ENCODE results near the gene RFTN1.

The RFTN1 gene

DNA sequence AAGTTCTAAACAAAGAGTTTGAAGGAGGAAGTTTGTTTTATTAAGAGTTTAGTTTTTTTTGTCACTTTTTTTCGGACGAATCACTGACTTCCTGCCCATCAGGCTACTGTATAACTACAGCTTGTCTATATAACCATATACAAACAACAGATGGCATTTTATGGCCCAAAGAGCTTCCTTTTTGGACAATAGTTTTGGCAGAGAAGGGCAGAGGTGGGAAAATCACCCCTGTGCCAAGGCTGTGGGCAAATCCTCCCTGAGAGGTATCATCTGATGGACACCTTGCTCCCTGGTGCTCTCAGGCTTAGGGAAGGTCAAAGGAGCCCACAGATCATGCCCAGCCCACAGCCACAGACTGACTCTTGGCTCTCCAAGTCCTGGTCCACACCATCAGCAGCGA lies 135.1 kb downstream of the RFTN1 start:
- H3K9ac ChIP-seq (ENCODE audit: low read depth, low read length, poor library complexity, severe bottlenecking), result no peak overlapping the region
- H3F3A ChIP-seq (ENCODE audit: low read depth), result no peaks in the 10 kb centered on the region
- no peaks in the 10 kb centered on the region for H4K20me1 ChIP-seq (ENCODE audit: insufficient read depth, low read length, poor library complexity, severe bottlenecking)
- no peaks in the 10 kb centered on the region for H3K9me2 ChIP-seq (replicated peaks; ENCODE audit: low read depth, low read length)
- peaks cover 82% of the 10 kb centered on the region for H3K36me3 ChIP-seq (ENCODE audit: insufficient read depth, low read length)
- no peak overlapping the region for H2AFZ ChIP-seq (ENCODE audit: low read length)
- TF ChIP-seq CTCF (conservative IDR thresholded peaks at IDR 0.05; ENCODE audit: low read length) (no peak), EZH2phosphoT487 (IDR thresholded peaks at IDR 0.05; ENCODE audit: borderline replicate concordance) (no peak)
- peaks cover 24% of the 10 kb centered on the region; the same call in 1 of the 2 replicates for H3K79me2 ChIP-seq (ENCODE audit: insufficient read depth, low read length)
- H3K4me1 ChIP-seq (ENCODE audit: insufficient read depth, low read length, poor library complexity, severe bottlenecking), result peaks cover 18% of the 10 kb centered on the region
- H3K9me3 ChIP-seq (ENCODE audit: insufficient read depth, low read depth, low read length), result 0 out of 2 replicates have a peak, but pooled peaks cover 7% of the 10 kb centered on the region
- no peak overlapping the region for H3K4me3 ChIP-seq (ENCODE audit: low read length, poor library complexity, severe bottlenecking)
- no peaks in the 10 kb centered on the region for H3K27me3 ChIP-seq (ENCODE audit: insufficient read depth, low read length, poor library complexity, severe bottlenecking)
- no peak overlapping the region for H3K4me2 ChIP-seq (ENCODE audit: low read depth, low read length, poor library complexity, severe bottlenecking)

- Histone ChIP-seq H3K27me3 (ENCODE audit: insufficient read depth, low read length, poor library complexity, severe bottlenecking) (no peaks in the 10 kb centered on the region), H3F3A (ENCODE audit: low read depth) (no peaks in the 10 kb centered on the region), H3K9me3 (ENCODE audit: insufficient read depth, low read depth, low read length) (0 out of 2 replicates have a peak, but pooled peaks cover 7% of the 10 kb centered on the region), H4K20me1 (ENCODE audit: insufficient read depth, low read length, poor library complexity, severe bottlenecking) (no peaks in the 10 kb centered on the region), H3K4me2 (ENCODE audit: low read depth, low read length, poor library complexity, severe bottlenecking) (no peak overlapping the region), H3K9ac (ENCODE audit: low read depth, low read length, poor library complexity, severe bottlenecking) (no peak overlapping the region), H3K4me3 (ENCODE audit: low read length, poor library complexity, severe bottlenecking) (no peak overlapping the region), H3K79me2 (ENCODE audit: insufficient read depth, low read length) (peaks cover 24% of the 10 kb centered on the region; the same call in 1 of the 2 replicates), H3K4me1 (ENCODE audit: insufficient read depth, low read length, poor library complexity, severe bottlenecking) (peaks cover 18% of the 10 kb centered on the region), H2AFZ (ENCODE audit: low read length) (no peak overlapping the region), H3K36me3 (ENCODE audit: insufficient read depth, low read length) (peaks cover 87% of the 10 kb centered on the region), H3K9me2 (replicated peaks; ENCODE audit: low read depth, low read length) (no peaks in the 10 kb centered on the region)
- TF ChIP-seq CTCF (conservative IDR thresholded peaks at IDR 0.05; ENCODE audit: low read length) (no peak), EZH2phosphoT487 (IDR thresholded peaks at IDR 0.05; ENCODE audit: borderline replicate concordance) (no peak)
Measured at GRCh38 chr3:16377847-16378302, 135.6 kb downstream of the RFTN1 start.

DNA sequence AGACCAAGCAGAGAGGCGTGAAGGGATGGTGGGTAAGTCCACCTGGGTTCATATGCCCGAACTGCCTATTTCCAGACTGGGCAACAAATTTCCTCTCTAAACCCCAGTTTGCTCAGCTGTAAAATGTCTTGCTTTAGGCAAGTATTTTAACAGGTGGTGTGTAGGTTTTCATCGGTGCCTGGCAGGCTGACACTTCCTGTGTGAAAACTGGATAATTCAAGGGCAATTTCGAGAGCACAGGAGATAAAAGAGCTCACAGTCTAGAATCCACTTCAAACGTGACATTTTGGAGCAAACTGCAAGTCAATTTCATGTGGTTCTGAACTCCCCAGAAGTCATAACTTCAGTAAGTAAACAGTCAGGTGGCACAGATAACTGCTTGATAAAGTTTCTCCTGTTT lies 136.3 kb downstream of the RFTN1 start:
- Histone ChIP-seq H3K27me3 (ENCODE audit: insufficient read depth, low read length, poor library complexity, severe bottlenecking) (no peaks in the 10 kb centered on the region), H4K20me1 (ENCODE audit: insufficient read depth, low read length, poor library complexity, severe bottlenecking) (no peaks in the 10 kb centered on the region), H3K4me3 (ENCODE audit: low read length, poor library complexity, severe bottlenecking) (no peak overlapping the region), H3K9me3 (ENCODE audit: insufficient read depth, low read depth, low read length) (0 out of 2 replicates have a peak, but pooled peaks cover 7% of the 10 kb centered on the region), H3K9ac (ENCODE audit: low read depth, low read length, poor library complexity, severe bottlenecking) (no peak overlapping the region), H3K4me1 (ENCODE audit: insufficient read depth, low read length, poor library complexity, severe bottlenecking) (peaks cover 18% of the 10 kb centered on the region), H3K4me2 (ENCODE audit: low read depth, low read length, poor library complexity, severe bottlenecking) (no peak overlapping the region), H3F3A (ENCODE audit: low read depth) (no peaks in the 10 kb centered on the region), H3K36me3 (ENCODE audit: insufficient read depth, low read length) (peaks cover 89% of the 10 kb centered on the region), H2AFZ (ENCODE audit: low read length) (no peak overlapping the region), H3K9me2 (replicated peaks; ENCODE audit: low read depth, low read length) (no peaks in the 10 kb centered on the region), H3K79me2 (ENCODE audit: insufficient read depth, low read length) (peaks cover 24% of the 10 kb centered on the region; the same call in 1 of the 2 replicates)
- TF ChIP-seq CTCF (conservative IDR thresholded peaks at IDR 0.05; ENCODE audit: low read length) (no peak), EZH2phosphoT487 (IDR thresholded peaks at IDR 0.05; ENCODE audit: borderline replicate concordance) (no peak)

All from Loucy (cell line).